HepG2 (cell line): ENCODE measurements around the gene GBGT1. TPM values are rescaled to one million over a fixed set of nuclear protein-coding genes. Genes with fewer than 3 reads are reported as not detected.
A peak's percentile ranks its signal among the peaks of the same experiment; 100 is the strongest.

ENCODE experiments used
- FOXK1 ChIP-seq: sonication (generic); formaldehyde crosslinking; IDR thresholded peaks from 2 replicates; pipeline ENCODE4 v1.4.0; 2020; ENCODE audit warnings: low read depth, missing genetic modification reagents, borderline replicate concordance
- HOXA3 ChIP-seq: sonication (generic); formaldehyde crosslinking; IDR thresholded peaks from 2 replicates; pipeline ENCODE4 v1.5.0; 2020; ENCODE audit warnings: missing genetic modification reagents
- KDM2A ChIP-seq: sonication (generic); formaldehyde crosslinking; IDR thresholded peaks from 2 replicates; pipeline ENCODE4 v1.4.0; 2020; ENCODE audit warnings: low read depth, missing genetic modification reagents, borderline replicate concordance
- KLF13 ChIP-seq: sonication (generic); formaldehyde crosslinking; IDR thresholded peaks from 2 replicates; pipeline ENCODE4 v1.4.0; 2020; ENCODE audit warnings: mild to moderate bottlenecking, missing genetic modification reagents
- LCORL ChIP-seq, 2 experiments: fragments of 450-650 bp in 1 of 2; sonication (generic) in 1 of 2; formaldehyde crosslinking in 1 of 2; IDR thresholded peaks; 2 replicates each; pipeline versions ENCODE4 v1.5.0 to v1.6.1; 2017 to 2020; ENCODE audit warnings: antibody characterized with exemption in 1 of 2, missing genetic modification reagents in 1 of 2
- MYPOP ChIP-seq: sonication (generic); formaldehyde crosslinking; IDR thresholded peaks from 2 replicates; pipeline ENCODE4 v1.8.1; 2023; ENCODE audit warnings: mild to moderate bottlenecking, moderate library complexity, missing genetic modification reagents
- THAP9 ChIP-seq: sonication (generic); formaldehyde crosslinking; IDR thresholded peaks from 2 replicates; pipeline ENCODE4; 2020; ENCODE audit warnings: missing genetic modification reagents, mild to moderate bottlenecking, borderline replicate concordance
- ZBTB40 ChIP-seq, 2 experiments: fragments of 450-650 bp in 1 of 2; sonication (generic) in 1 of 2; formaldehyde crosslinking in 1 of 2; IDR thresholded peaks; 2 replicates each; pipeline versions ENCODE4 v1.6.1 to v1.8.0; 2016 to 2022; ENCODE audit warnings: antibody characterized with exemption in 1 of 2, mild to moderate bottlenecking in 1 of 2, missing genetic modification reagents in 1 of 2
- polyA plus RNA-seq, 8 experiments: library from polyadenylated mRNA; depleted of rRNA in 3 of 8; stranded (reverse) in 7 of 8; unstranded in 1 of 8; fragments of >200 nt; fragmentation: Illumina TruSeq in 4 of 8; extraction: Trizol in 4 of 8; gene quantifications; 2 replicates each; pipeline versions ENCODE4 v1.2.1 to v1.2.3, GENCODE V29; 2011 to 2016; ENCODE audit warnings: low read depth in 4 of 8, missing spikeins in 1 of 8, mixed read lengths in 1 of 8; ENCODE audit not compliant: insufficient read depth in 1 of 8
- total RNA-seq, 5 experiments: library from RNA; depleted of rRNA; stranded (reverse); fragments of >200 nt; fragmentation: Illumina TruSeq; extraction: Trizol; gene quantifications; 2 replicates each; pipeline ENCODE4 v1.2.3, GENCODE V29; 2016; ENCODE audit warnings: low read depth in 1 of 5
- TF ChIP-seq, protein P1 (sequence below): IDR thresholded peaks from 2 replicates; pipeline ENCODE4 v1.6.1; 2012; ENCODE audit warnings: inconsistent platforms

Gene GBGT1
- total and polyA plus RNA-seq, 2 of the 13 experiments (the other 11 are each of a cell fraction or from before 2014, with no cell fraction given), result not detected

DNA sequence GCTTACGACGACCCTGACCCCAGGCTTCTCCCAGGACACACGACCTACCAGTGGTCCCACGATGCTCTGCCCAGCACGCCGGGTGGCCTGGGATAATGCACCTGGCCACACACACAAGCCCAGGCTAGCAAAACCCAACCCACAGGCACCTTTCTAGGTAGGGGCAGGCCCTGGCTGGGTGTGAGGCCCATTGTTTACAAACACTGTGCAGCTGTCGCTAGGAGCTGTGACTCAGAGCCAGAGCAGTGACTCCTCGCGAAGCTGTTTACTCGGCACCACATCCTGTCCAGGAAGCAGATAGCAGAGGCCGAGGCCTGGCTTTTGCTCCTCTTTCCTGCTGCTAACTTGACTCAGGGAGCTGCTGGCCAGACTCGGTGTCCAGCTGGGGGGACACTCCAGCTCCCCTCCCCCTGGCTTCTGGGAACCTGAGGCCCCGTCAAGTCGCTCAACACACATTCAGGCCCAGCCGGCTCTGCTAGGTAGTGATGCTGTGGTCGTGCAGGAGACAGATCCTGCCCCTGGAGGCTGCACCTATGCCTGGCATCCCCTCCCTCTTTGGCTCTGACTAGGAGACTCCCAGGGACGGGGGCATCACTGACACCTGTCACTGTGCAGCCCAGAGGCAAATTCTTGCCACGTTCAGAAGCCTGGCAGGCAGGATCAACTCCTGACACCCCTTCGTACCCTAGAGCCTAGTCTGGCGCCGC lies 29.9 kb downstream of the GBGT1 start (continued):
- TF ChIP-seq ZBTB40 (IDR thresholded peaks at IDR 0.05) (no peak), ZBTB40 (CRISPR knock-in tag; IDR thresholded peaks at IDR 0.05) (peak; percentile 29; the same call in 1 of the 2 replicates), HOXA3 (peak; percentile 66), KDM2A (CRISPR knock-in tag) (peak; percentile 66), THAP9 (CRISPR knock-in tag) (0 out of 2 replicates have a peak, but pooled peaks have one; percentile 26), KLF13 (CRISPR knock-in tag) (no peak), LCORL (IDR thresholded peaks at IDR 0.05) (no peak), LCORL (CRISPR knock-in tag; IDR thresholded peaks at IDR 0.05) (peak; percentile 81), MYPOP (CRISPR knock-in tag) (0 out of 2 replicates have a peak, but pooled peaks have one; percentile 36), FOXK1 (peak; percentile 95)
- TF ChIP-seq, protein P1, sequence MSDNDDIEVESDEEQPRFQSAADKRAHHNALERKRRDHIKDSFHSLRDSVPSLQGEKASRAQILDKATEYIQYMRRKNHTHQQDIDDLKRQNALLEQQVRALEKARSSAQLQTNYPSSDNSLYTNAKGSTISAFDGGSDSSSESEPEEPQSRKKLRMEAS, result peak; percentile 67
